Endothelial cell of umbilical vein (primary cell): Measurements from ENCODE around the gene ACADS. TPM values are rescaled to one million over a fixed set of nuclear protein-coding genes. Genes with fewer than 3 reads are reported as not detected.

Experiments
- BruUV-seq: library from RNA; stranded (reverse); fragments of 400-500 nt; replicated peaks from 2 replicates; lab custom pipeline; 2021; lab: Mats Ljungman, UMichigan
- CTCF ChIA-PET: fragments of 300-600, 350-600 bp; sonication (Branson Sonifier 250); formaldehyde crosslinking; loops from one replicate; lab custom pipeline; 2021; ENCODE audit warnings: antibody characterized with exemption, inconsistent platforms; lab: Charles Lee
- POLR2A ChIA-PET: fragments of 300-600, 350-600 bp; sonication (Branson Sonifier 250); formaldehyde crosslinking; loops from one replicate; lab custom pipeline; 2021; ENCODE audit warnings: antibody characterized with exemption, inconsistent platforms; lab: Charles Lee
- DNase-seq: peaks from one replicate; pipeline ENCODE4 v3.0.0-alpha.2; 2011; ENCODE audit warnings: low read depth, low spot score
- FAIRE-seq: peaks from 2 replicates; lab custom pipeline; 2011; peaks lifted over from hg19 to GRCh38; lab: Jason Lieb, UNC
- H2AFZ ChIP-seq: 2 replicates; pipeline ENCODE4 v1.6.0; 2012; ENCODE audit warnings: low read depth, low read length, control low read depth, inconsistent platforms
- H3K27ac ChIP-seq: 2 replicates; pipeline ENCODE4 v1.5.1; 2011; ENCODE audit warnings: low read depth, mild to moderate bottlenecking, control low read depth, low read length, moderate library complexity; ENCODE audit not compliant: insufficient read depth
- H3K27me3 ChIP-seq, 2 experiments: 2 replicates each; pipeline versions ENCODE4 v1.6.0 to v1.6.1; 2011; ENCODE audit warnings: low read length in 2 of 2, mixed read lengths in 1 of 2; ENCODE audit not compliant: control insufficient read depth in 2 of 2, insufficient read depth in 2 of 2
- H3K36me3 ChIP-seq, 2 experiments: 2 replicates in 1 of 2; 3 replicates in 1 of 2; pipeline ENCODE4 v1.5.1; 2011; ENCODE audit warnings: low read length in 2 of 2, mild to moderate bottlenecking in 1 of 2, moderate library complexity in 1 of 2; ENCODE audit not compliant: control insufficient read depth in 2 of 2, insufficient read depth in 2 of 2; ENCODE audit errors: extremely low read depth in 1 of 2
- H3K4me1 ChIP-seq: 3 replicates; pipeline ENCODE4 v1.5.1; 2011; ENCODE audit warnings: mild to moderate bottlenecking, low read length; ENCODE audit not compliant: control insufficient read depth, insufficient read depth; ENCODE audit errors: extremely low read depth
- H3K4me2 ChIP-seq: 2 replicates; pipeline ENCODE4 v1.6.1; 2011; ENCODE audit warnings: low read length, control low read depth, mixed read lengths; ENCODE audit not compliant: insufficient read depth
- H3K4me3 ChIP-seq, 3 experiments: fragments of 200-600 bp in 1 of 3; sonication (generic), shearing (Covaris generic) in 1 of 3; replicated peaks in 1 of 3; 2 replicates each; pipeline ENCODE4 v1.5.1; 2011 to 2016; ENCODE audit warnings: control low read depth in 3 of 3, low read length in 3 of 3, mild to moderate bottlenecking in 2 of 3, inconsistent platforms in 1 of 3, low read depth in 1 of 3, moderate library complexity in 1 of 3; ENCODE audit not compliant: insufficient read depth in 1 of 3
- H3K79me2 ChIP-seq: 2 replicates; pipeline ENCODE4 v1.6.0; 2012; ENCODE audit warnings: low read length, inconsistent platforms; ENCODE audit not compliant: control insufficient read depth, insufficient read depth
- H3K9ac ChIP-seq: replicated peaks from 2 replicates; pipeline ENCODE3; 2011; ENCODE audit warnings: low read length, control low read depth; ENCODE audit not compliant: insufficient read depth; ENCODE audit errors: extremely low read depth
- H3K9me1 ChIP-seq: replicated peaks from 3 replicates; pipeline ENCODE4 v1.6.0; 2011; ENCODE audit warnings: mild to moderate bottlenecking, low read length; ENCODE audit not compliant: control insufficient read depth, insufficient read depth; ENCODE audit errors: extremely low read depth
- H3K9me3 ChIP-seq: replicated peaks from 2 replicates; pipeline ENCODE4 v1.5.1; 2012; ENCODE audit warnings: low read length, inconsistent platforms; ENCODE audit not compliant: control insufficient read depth, insufficient read depth
- H4K20me1 ChIP-seq: replicated peaks from 2 replicates; pipeline ENCODE3; 2011; ENCODE audit warnings: mild to moderate bottlenecking, low read length; ENCODE audit not compliant: control insufficient read depth, insufficient read depth; ENCODE audit errors: extremely low read depth
- EZH2 ChIP-seq: IDR thresholded peaks from 2 replicates; pipeline ENCODE4 v1.6.1; 2012; ENCODE audit warnings: borderline replicate concordance, low read depth, mild to moderate bottlenecking, moderate library complexity, low read length, inconsistent platforms; ENCODE audit not compliant: severe bottlenecking
- FOS ChIP-seq: IDR thresholded peaks from 2 replicates; pipeline ENCODE4 v1.6.1; 2011; ENCODE audit warnings: mild to moderate bottlenecking, low read length, moderate library complexity, borderline replicate concordance; ENCODE audit not compliant: insufficient read depth
- GATA2 ChIP-seq: IDR thresholded peaks from 2 replicates; pipeline ENCODE4 v1.7.0; 2011; ENCODE audit warnings: low read depth, mild to moderate bottlenecking, moderate library complexity, mixed read lengths, low read length; ENCODE audit not compliant: insufficient read length, insufficient read depth
- JUN ChIP-seq: IDR thresholded peaks from 2 replicates; pipeline ENCODE4 v1.6.1; 2011; ENCODE audit warnings: borderline replicate concordance, low read depth; ENCODE audit not compliant: insufficient read length, insufficient read depth
- MYC ChIP-seq: IDR thresholded peaks from one replicate; pipeline ENCODE4 v1.6.1; 2011; ENCODE audit warnings: mild to moderate bottlenecking, low read depth, low read length
- POLR2A ChIP-seq: IDR thresholded peaks from 2 replicates; pipeline ENCODE4 v1.6.1; 2012; ENCODE audit warnings: low read depth, mild to moderate bottlenecking, control low read depth, low read length
- POLR2AphosphoS5 ChIP-seq: IDR thresholded peaks from 2 replicates; pipeline ENCODE4 v1.6.1; 2012; ENCODE audit warnings: low read depth, mild to moderate bottlenecking, control low read depth, low read length, moderate library complexity; ENCODE audit not compliant: insufficient read depth
- dilution Hi-C: fragments of 300-500 bp; cut with MboI; formaldehyde crosslinking; loops from one replicate; pipeline ENCODE4 v1.15.0; 2019; ENCODE audit warnings: low sequenced_read_pairs; ENCODE audit not compliant: extremely low pct_ligation_motif_present
- intact Hi-C: fragments of 100-400 bp; cut with micrococcal nuclease; formaldehyde crosslinking; loops from one replicate; pipeline ENCODE4 v1.10.0; 2022
- polyA plus RNA-seq, 4 experiments: library from polyadenylated mRNA; depleted of rRNA in 3 of 4; stranded (reverse) in 3 of 4; unstranded in 1 of 4; fragments of >200 nt; gene quantifications; 2 replicates each; pipeline versions ENCODE4 v1.2.1 to v1.2.3, GENCODE V29; 2011 to 2012; ENCODE audit warnings: missing spikeins in 1 of 4
- total RNA-seq: library from RNA; stranded (reverse); gene quantifications from 2 replicates; pipeline ENCODE4 v1.2.3, GENCODE V29; 2021
- TF ChIP-seq, protein P1 (sequence below), 2 donors: IDR thresholded peaks; 1 replicate in 1 of 2; 2 replicates in 1 of 2; pipeline ENCODE4 v1.5.1; 2011; ENCODE audit warnings: low read length in 2 of 2, mild to moderate bottlenecking in 2 of 2, moderate library complexity in 2 of 2, control low read depth in 1 of 2, inconsistent platforms in 1 of 2, low read depth in 1 of 2; ENCODE audit not compliant: insufficient read depth in 1 of 2; ENCODE audit errors: extremely low read depth in 1 of 2
- TF ChIP-seq, protein P2 (sequence below): IDR thresholded peaks from 2 replicates; pipeline ENCODE4 v1.6.1; 2011; ENCODE audit not compliant: insufficient read depth, insufficient read length

The ACADS gene
- total and polyA plus RNA-seq, 2 donors (not counting 3 experiments of a cell fraction or from before 2014, with no cell fraction given): 8.2 to 8.9 TPM

DNA sequence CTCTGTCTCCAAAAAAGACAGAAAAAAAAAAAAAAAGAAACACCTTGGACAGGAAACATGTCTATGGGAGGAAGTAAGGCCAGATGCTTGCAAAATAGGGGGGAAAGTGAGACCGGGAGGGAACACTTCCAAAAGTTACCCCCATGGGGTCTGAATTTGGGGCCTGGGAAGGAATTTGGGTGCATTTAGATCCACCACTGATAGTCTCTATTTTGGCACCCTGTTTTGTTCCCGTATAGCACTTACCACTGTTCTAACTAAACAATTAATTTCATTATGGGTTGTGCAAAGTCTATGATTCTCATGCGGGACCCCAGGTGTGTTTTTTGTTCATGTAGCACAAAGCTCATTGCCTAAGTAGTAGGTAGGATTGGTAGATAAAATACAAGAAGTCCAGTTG is 40.1 kb upstream of the ACADS start:
- Histone ChIP-seq H3K4me1 (peaks cover 28% of the 10 kb centered on the region), H3K36me3 (no peaks in the 10 kb centered on the region), H4K20me1 (no peaks in the 10 kb centered on the region), H3K9me3 (no peaks in the 10 kb centered on the region), H3K9me1 (no peaks in the 10 kb centered on the region), H3K4me3 (no peak overlapping the region), H3K27me3 (no peaks in the 10 kb centered on the region), H3K79me2 (peaks cover 34% of the 10 kb centered on the region), H2AFZ (no peak overlapping the region), H3K4me2 (peak overlapping the region; percentile 87), H3K27ac (no peak overlapping the region), H3K9ac (peak overlapping the region; percentile 91)
- BruUV-seq: no TSS peak
- ChIA-PET POLR2A (no interaction called here), CTCF (interaction anchor here (3.2 kb wide), 1 partner anchor 36 kb away, joined by 21 read pairs; no protein-coding TSS in a partner anchor)
- no peak for DNase-seq
- dilution Hi-C loops: no loop called here
- no peak for FAIRE-seq
- TF ChIP-seq POLR2A (no peak), GATA2 (no peak), JUN (no peak), MYC (no peak), POLR2AphosphoS5 (no peak), EZH2 (no peak), FOS (no peak)
- TF ChIP-seq, protein P1, sequence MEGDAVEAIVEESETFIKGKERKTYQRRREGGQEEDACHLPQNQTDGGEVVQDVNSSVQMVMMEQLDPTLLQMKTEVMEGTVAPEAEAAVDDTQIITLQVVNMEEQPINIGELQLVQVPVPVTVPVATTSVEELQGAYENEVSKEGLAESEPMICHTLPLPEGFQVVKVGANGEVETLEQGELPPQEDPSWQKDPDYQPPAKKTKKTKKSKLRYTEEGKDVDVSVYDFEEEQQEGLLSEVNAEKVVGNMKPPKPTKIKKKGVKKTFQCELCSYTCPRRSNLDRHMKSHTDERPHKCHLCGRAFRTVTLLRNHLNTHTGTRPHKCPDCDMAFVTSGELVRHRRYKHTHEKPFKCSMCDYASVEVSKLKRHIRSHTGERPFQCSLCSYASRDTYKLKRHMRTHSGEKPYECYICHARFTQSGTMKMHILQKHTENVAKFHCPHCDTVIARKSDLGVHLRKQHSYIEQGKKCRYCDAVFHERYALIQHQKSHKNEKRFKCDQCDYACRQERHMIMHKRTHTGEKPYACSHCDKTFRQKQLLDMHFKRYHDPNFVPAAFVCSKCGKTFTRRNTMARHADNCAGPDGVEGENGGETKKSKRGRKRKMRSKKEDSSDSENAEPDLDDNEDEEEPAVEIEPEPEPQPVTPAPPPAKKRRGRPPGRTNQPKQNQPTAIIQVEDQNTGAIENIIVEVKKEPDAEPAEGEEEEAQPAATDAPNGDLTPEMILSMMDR (IDR thresholded peaks at IDR 0.05; ENCODE audit: extremely low read depth in 1 of 2, insufficient read depth in 1 of 2, low read depth in 1 of 2, low read length in 2 of 2): no peak
- TF ChIP-seq, protein P2, sequence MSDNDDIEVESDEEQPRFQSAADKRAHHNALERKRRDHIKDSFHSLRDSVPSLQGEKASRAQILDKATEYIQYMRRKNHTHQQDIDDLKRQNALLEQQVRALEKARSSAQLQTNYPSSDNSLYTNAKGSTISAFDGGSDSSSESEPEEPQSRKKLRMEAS: no peak
- intact Hi-C loops: no loop called here
